Endometrial microvascular endothelial cells (primary cell): ENCODE measurements around the gene LSM14A. TPM values are rescaled to one million over a fixed set of nuclear protein-coding genes. Genes with fewer than 3 reads are reported as not detected.
"Not testable (repeated sequence)": the region's sequence is repeated elsewhere in the genome, so short reads cannot be mapped to it uniquely, and the experiment has no call there.

Source experiments
- in situ Hi-C: cut with HindIII; loops from 2 replicates; pipeline ENCODE4 v1.10.0; 2017; ENCODE audit warnings: low sequenced_read_pairs, low pct_unique_long_range_greater_than_20kb; ENCODE audit errors: inconsistent ontology term
- total RNA-seq: library from RNA; depleted of rRNA; stranded (reverse); fragments of >200 nt; gene quantifications from one replicate; pipeline ENCODE4 v1.2.3, GENCODE V29; 2015; ENCODE audit errors: inconsistent ontology term

Gene LSM14A
- total RNA-seq, 1 donor from 2014 or later = 85.3 TPM

- in situ Hi-C loops = no loop called here
Measured at GRCh38 chr19:34220472-34221063, 48.3 kb downstream of the LSM14A start.

DNA sequence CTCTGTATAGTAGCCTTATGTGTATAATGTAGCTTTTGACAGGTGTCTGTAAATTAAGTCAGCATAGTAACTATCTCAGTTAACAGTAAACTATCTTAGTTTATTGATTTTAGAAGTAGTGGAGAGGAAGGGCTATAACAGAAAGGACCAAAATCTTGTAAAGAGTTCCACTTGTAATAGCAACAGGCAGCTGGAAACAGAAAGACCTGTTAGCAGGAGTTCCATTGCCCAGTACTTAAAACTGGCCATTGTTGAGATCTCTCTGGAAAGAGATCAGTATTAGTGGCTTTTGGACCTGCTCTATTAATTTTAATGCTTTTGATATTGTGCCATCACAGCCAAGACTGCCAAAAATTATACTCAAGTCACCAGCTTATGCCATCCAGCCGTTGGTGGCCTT lies 50.1 kb downstream of the LSM14A start:
- in situ Hi-C loops = no loop called here

GRCh38 chr19:34224996-34225658 lies 52.8 kb downstream of the LSM14A start:
- in situ Hi-C loops = no loop called here

DNA sequence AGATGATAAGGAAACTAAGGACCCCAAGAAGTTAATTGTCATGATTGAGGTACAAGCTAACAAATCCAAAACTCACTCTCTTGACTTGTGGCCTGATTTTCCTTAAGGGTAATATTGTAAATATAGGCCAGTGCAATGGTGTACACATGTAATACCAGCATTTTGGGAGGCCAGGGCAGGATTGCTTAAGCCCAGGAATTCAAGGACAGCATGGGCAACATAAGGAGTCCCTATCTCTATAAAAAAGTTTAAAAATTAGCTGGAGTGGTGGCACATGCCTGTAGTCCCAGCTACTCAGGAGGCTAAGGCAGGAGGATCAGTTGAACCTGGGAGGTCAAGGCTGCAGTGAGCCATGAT lies 53.3 kb downstream of the LSM14A start:
- in situ Hi-C loops = no loop called here

- in situ Hi-C loops = no loop called here
Measured at GRCh38 chr19:34226036-34226435, 53.7 kb downstream of the LSM14A start.

DNA sequence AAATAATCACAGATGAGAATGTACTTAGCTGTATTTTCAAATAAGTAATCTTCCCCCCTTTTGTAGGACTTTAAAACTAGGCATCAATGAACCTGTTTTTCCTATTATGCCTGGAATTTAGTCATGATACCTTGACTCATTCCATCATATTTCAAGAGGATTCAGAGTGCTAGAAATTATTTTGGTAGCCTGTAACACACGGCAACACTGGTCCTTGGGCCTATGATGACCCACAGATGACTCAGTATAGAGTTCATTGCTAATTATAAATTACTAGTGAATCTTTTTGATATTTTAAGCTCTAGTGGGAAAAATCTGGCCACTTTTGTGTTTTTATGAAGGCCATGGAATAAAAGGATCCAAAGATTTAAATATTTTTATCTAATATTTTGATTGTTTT lies 56.0 kb downstream of the LSM14A start:
- in situ Hi-C loops = no loop called here

DNA sequence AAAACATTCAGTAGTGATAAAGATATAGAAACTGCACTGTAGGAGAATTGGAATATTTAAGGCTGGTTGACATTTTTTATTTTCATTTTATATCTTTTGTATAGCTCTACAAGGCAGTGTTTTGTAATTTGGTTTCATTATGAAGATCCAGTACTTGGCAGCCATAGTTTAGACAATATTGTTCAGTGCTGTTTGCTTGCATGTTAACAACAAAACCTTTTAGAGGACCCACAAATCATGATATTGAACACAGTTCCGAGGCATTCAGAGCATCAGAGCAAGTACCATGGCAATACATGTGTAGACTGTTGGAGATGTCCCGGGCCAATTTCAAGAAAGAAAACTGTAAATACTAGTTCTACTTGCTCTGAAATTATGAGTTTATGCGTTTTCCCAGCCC lies 56.5 kb downstream of the LSM14A start:
- in situ Hi-C loops = no loop called here

GRCh38 chr19:34229721-34230120 lies 57.4 kb downstream of the LSM14A start:
- in situ Hi-C loops = no loop called here

DNA sequence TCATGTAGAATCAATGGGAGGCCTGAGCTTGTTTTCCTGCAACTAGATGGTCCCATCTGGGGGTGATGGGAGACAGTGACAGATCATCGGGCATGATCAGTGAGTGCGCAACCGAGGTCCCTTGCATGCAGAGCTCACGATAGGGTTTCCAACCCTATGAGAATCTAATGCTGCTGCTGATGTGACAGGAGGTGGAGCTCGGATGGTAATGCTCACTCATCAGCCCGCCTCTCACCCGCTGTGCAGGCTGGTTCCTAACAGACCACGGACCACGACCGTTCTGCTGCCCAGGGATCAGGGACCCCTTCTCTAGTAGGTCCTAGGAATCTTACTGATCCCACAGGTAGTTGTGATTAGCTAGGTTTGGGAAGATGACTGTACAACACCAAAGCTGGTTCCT lies 58.5 kb downstream of the LSM14A start:
- in situ Hi-C loops = no loop called here

- in situ Hi-C loops = no loop called here
Measured at GRCh38 chr19:34231439-34231838, 59.1 kb downstream of the LSM14A start.

DNA sequence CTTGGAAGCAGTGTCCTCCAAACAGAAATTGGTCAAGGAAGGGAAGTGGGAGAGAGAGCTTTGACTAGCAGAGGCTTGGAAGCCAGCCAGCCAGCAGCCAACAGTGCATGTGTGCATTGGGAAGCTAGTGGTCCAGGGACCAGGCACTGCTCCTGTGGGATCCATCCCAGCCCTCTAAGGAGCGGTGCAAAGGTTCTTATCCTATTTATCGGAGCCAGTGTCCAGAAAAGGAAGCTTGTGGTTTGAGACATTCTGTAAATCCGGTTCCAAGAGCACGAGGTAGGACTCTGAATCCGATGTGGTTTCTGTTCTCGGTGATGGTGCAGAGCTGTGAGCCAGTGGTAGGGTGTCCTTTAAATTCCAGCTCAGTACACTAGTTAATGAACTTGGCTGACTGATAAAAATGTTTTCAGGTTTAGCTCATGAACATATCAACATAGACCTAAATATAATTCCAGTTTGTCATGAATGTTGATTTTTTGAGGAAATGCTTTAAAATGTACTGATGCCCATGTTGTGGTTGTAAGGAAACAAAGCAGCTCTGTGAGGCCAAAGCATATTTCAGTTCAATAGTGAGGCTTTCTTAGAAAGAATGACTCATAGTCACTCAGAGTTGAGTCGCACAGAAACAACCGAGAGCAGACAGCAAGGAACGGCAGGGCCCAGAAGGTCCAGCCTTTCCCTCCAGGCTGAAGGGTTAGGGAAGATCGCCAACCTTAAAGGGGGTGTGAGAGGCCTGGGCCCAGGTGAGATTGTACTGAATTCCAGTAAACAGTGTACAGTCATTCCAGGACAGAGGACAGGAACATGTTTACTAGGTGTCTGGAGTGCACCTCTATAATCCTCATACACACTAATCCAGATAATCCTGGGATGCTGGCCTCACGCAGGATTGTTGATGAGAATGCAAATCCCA lies 60.5 kb downstream of the LSM14A start:
- in situ Hi-C loops = no loop called here

DNA sequence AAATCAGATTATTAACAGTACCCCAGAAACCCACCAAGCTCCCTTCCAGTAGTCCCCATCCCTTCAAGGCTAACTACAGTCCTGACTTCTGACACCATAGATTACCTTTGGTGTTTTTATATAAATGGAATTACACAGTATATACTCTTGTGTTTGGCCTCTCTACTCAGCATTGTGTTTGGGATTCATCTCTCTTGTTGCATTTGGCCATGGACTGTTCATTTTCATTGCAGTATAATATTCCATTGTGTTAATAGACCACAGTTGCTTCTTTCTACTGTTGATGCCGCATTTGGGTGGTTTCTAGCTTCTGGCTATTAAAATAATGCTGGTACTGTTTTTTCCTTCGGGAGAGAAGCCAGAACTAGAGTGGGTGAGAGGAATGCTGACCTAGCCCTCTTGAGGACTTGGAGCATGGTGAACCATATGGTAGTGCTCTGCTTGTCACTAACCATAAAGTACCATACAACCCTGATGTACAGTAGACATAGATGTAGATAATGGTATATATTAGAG lies 63.2 kb downstream of the LSM14A start:
- in situ Hi-C loops = no loop called here

GRCh38 chr19:34236035-34236987 lies 64.0 kb downstream of the LSM14A start:
- in situ Hi-C loops = no loop called here

GRCh38 chr19:34237283-34237682 lies 65.0 kb downstream of the LSM14A start:
- in situ Hi-C loops = no loop called here

DNA sequence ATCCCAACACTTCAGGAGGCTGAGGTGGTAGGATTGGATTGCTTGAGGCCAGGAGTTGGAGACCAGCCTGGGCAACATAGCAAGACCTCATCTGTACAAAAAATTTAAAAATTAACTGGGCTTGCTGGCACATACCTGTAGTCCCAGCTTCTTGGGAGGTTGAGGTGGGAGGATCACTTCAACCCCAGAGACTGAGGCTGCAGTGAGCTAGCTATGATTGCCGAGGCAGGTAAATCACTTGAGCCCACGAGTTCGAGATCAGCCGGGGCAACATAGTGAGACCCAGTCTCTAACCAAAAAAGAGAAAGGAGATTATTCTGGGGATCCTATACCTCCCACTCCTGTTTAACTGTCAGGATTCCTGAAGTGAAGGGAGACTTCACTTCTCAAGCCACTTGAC lies 65.6 kb downstream of the LSM14A start:
- in situ Hi-C loops = no loop called here

DNA sequence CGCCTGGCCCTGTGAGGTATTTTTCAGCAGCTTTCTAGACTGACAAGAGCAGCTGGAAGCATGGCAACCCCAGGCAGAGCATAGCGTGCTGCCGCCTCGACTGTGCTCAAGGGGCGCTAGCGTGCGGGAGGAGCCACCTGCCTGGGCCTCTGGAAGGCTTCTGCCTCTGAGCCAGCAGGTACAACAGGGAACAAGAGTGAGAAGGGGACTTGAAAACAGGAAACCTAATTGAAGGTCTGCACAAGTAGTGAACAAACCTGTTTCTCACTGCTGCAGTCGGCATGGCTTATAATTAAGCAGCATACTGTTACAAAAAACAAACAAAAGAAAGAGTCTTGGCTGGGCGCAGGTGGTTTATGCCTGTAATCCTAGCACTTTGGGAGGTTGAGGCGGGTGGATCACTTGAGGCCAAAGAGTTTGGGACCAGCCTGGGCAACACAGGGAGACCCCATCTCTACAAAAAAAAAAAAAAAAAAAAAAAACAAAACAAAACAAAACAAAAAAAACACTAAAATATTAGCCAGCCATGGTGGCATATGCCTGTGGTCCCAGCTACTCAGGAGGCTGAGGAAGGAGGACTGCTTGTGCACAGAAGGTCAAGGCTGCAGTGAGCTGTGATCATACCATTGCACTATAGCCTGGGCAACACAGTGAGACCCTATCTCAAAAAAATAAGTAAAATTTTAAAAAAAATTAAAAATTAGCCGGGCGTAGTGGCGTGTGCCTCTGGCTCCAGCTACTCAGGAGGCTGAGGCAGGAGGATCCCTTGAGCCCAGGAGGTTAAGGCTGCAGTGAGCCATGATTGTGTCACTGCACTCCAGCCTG lies 69.4 kb downstream of the LSM14A start:
- in situ Hi-C loops = no loop called here

GRCh38 chr19:34243138-34243875 lies 71.0 kb downstream of the LSM14A start:
- in situ Hi-C loops = not testable (repeated sequence)
